Hematopoietic multipotent progenitor cell (in vitro differentiated cells): Measurements from ENCODE around the gene EXOC6. TPM values are rescaled to one million over a fixed set of nuclear protein-coding genes. Genes with fewer than 3 reads are reported as not detected.
A peak's percentile ranks its signal among the peaks of the same experiment; 100 is the strongest.
"Not testable (repeated sequence)": the region's sequence is repeated elsewhere in the genome, so short reads cannot be mapped to it uniquely, and the experiment has no call there.

ENCODE experiments used
- DNase-seq, 3 donors: peaks; one replicate each; pipeline ENCODE4 v3.0.0-alpha.2; 2011 to 2015; ENCODE audit warnings: low read depth in 2 of 3, low spot score in 2 of 3
- total RNA-seq: library from RNA; depleted of rRNA; stranded (reverse); fragments of >200 nt; gene quantifications from one replicate; pipeline ENCODE4 v1.2.3, GENCODE V29; 2012

The EXOC6 gene
- total RNA-seq, 1 donor, result 14.0 TPM

DNA sequence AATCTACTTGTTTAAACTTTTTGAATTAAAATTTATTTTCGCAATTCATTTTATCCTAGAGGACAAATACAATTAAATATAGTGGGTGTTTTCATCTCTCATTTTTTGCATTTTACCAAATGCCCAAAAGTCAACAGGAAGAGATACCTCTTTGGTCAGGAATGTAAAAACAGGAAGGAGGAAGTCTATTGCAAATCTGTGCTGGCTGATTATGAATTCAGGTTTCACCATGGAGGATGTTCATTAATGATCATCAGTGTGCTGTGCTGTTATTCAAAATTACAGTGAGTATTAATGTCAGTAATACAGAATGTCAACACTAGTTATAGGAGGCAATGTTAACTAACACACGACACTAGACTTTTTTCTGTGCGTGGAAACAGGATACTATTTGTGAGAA is 24.7 kb downstream of the EXOC6 start:
- peak in 1 of 3 donors; percentile 14 for DNase-seq

DNA sequence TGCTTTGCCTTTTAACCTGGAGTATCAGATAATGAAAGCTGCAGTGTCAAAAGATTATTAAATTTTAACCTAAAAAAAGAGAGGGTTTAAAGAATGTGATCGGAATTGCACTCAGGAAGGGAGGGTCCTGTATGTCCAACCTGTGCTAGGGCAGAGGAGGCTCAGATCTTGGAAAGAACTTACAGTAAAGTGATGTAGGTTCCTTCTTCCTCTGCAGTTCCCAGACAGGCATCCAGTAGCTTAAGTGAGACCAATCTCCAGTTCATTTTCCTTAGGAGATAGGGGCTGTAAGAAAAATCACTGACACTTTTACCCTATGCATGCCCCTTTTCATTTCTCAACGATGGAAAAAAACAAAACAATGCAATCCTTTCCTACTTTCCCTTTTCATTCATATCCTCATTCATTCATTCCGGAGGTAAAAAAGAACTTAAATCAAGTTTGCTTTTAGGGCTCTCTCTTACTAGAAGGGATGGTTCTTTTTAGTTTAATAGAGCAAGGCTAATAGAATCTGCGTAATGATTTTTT is 28.3 kb downstream of the EXOC6 start:
- no peak for DNase-seq

DNA sequence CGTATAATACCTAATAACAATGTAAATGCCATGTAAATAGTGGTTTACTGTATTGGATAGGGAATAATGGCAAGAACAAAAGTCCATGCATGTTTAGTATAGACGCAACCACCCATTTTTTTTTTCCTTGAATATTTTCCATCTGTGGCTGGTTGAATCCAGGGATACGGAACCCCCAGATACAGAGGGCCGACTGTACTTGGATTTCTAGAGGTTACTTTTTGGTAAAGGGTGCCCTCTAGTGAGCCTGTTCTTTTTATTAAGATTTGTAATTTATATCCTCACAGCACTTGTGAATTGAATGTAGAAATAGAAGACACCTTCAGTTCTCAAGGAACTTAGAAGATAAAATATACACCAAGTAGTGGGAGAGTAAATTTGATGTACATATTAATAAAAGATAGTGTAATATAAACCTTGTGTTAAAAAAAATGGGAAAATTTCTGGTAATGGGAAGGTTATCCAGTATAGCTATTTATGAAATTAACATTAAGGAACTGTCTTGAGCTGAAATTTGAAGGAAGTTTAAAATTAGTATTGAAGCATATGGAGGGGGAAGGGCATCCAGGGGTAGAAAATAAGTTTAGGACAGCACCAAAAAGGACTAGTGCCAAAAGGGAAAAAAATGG is 32.0 kb downstream of the EXOC6 start:
- DNase-seq, result peak in 2 of 3 donors; percentile 60 to 78

DNA sequence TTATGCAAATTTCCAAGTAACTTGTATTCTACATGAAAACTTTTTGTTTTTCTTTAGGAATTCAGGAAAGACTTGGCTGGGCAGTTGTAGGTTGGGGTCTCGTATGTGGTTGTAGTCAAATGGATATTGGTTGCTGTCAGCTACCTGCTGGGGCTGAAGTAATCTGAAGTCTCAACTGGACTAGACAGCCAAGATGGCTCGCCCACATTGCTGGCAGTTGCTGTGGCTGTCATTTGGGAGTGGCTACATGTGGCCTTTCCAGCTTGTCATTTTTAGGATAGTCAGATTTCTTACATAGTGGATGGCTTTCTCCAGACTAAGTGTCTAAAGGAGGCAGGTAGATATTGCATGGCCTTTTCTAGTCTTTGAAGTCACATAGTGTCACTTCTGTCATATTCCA is 32.6 kb downstream of the EXOC6 start:
- no peak for DNase-seq

DNA sequence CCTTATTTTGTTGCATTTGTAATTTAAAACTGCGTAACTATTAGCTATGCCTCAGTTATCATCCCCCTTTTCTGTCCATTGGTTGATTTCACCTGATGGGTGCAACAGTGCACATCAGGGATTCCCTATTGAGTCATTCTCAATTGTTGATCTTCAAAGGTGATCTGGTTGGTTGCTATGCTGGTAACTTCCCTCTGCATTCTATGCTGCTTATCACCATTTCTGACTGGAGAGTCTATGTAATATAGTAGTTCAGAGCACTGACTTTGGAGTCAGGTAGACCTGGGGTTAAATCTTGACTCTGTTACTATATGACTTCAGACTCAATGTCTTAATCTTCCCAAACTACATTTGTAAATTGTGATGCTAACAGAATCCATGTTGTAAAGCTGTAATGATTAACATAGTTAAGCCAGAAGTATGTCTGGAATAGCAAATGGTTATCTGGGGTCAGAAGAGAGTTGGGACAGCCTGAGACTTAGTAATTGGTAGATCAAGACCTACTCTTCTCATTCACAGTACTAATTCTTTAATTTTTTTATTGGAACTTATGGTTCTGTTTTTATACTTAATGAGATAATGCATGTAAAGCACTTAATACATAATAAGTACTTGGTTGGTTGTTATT is 38.1 kb downstream of the EXOC6 start:
- no peak for DNase-seq

DNA sequence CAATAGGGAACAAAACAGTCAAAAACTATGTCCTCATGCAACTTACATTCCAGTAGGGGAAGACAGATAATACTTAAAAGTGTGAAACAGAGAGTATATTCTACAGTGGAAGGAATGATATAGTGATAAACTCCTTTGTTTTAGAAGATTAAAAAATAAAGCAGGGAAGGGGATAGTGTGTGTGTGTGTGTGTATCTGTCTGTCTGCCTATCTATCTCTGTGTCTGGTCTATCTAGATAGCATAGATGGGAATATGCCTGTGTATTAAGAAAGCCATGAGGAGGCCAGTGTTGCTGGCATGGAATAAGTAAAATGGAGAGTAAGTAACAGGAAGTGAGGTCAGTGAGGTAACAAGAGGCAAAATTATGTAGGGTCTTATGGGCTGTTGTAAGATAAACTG is 42.2 kb downstream of the EXOC6 start:
- DNase-seq, result no peak

DNA sequence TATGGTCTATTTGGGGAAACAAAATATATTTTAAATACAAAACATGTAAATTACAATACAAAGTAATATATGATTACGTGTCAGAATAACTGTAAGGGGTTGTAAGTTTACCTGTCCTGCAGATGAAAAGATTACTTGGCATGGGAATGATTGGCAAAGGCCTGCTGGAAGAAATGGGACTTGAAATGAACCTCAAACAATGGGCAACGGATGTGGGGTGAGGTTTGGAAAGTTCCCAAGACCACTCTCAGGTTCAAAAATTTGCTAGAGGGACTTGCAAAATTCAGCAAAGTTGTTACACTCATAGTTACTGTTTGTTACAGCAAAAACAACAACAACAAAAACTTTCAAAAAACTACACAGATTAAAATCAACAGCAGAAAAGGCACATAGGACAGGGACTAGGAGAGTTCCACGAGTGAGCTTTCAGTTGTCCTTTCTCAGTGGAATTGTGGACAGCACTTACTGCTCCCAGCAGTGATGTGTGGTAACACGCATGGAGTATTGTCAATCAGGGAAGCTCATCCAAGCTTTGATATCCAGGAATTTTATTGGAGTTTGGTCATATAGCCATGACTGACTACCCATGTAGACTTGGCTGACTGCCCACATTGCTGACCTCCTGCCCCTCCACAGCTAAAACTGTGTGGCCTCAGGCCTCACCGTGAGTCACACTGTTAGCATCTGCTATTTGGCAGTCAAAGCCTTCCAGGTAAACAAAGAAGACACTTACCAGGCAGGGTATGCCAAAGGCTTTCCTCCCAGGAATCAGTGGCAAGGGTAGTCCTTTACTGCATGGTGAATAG is 43.8 kb downstream of the EXOC6 start:
- no peak for DNase-seq

DNA sequence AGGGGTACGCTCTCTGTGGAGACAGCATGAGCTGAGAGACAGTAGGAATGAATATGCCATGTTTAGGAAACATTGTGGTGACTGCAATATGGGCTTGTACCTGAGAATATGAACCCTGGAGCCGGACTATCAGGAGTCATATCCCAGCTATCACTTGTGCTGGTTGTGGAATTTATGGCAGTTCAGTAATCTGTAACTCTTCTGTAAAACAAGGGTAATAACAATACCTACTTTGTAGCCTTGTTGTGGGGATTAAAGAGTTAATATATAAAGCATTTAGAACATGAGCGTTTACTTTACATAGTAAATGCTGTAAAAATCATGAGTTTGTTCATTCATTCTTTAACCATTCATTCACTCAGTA is 44.4 kb downstream of the EXOC6 start:
- no peak for DNase-seq

DNA sequence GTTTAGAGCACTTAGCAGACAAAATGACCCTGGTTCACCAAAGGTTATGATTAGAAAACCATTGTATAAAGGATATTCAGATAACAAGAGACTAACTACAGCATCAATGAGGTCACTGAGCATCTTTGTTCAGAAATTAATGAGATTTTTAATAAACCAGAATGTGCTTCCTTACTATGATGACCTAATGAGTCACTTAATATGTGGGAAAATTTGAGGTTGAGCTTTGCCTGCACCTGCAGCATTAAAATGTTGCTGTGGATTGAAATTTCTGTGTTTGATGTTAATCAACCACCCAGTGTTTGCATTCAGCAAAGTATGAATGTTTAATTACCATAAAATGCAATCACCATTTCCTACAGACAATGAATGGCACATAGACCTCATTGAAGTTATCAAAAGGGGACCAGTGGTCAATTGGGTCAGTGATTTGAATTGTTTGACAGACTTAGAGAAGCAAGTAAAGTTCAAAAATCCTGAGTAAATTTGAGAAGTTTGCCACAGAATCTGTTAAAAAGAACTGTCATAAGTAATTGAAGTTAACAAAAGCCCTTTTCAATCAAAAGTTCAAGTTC is 45.8 kb downstream of the EXOC6 start:
- DNase-seq, result no peak

DNA sequence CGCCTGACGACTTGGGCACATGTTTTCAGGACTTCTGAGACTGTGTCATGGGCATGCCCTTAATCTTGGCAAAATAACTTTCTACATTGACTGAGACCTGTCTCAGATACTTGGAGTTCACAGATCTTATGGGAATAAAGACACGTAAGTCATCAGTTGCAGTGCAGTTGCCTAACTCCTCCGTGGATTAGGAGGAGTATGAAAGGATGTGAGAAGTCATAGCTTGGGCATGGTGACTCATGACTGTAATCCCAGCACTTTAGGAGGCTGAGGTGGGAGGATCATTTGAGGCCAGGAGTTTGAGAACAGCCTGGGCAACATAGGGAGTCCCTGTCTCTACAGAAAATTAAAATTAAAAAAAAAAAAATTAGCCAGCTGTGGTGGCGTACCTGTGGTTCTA is 49.6 kb downstream of the EXOC6 start:
- no peak for DNase-seq

DNA sequence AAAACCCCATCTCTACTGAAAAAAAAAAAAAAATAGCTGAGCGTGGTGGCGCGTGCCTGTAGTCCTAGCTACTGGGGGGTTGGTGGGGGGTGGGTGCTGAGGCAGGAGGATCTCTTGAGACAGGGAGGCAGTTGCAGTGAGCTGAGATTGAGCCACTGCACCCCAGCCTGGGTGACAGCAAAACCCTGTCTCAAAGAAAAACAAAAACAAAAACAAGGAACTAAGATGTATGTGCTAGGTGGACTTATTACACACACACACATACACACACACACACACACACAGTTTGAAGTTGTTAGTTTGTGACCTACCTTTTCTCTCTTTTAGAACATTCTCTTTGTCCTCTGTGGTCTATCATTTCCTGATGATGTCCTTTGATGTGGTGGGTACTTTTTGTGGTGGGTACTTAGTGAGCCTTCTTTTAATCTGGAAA is 53.5 kb downstream of the EXOC6 start:
- peak; percentile 5 to 23 (median 22) for DNase-seq

DNA sequence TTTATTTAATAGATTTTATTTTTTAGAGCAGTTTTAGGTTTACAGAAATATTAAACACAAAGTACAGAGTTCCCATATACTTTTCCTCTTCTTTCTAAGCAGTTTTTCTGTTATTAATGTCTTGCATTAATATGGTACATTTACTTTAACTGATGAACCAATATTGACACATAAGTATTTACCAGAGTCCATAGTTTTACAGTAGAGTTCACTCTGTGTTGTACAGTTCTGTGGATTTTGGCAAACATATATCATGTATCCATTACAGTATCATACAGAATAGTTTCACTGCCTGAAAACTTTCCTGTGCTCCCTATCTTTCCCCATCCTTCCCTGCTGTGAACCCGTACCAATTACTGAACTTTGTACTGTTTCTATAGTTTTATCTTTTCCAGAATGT is 55.3 kb downstream of the EXOC6 start:
- no peak for DNase-seq

DNA sequence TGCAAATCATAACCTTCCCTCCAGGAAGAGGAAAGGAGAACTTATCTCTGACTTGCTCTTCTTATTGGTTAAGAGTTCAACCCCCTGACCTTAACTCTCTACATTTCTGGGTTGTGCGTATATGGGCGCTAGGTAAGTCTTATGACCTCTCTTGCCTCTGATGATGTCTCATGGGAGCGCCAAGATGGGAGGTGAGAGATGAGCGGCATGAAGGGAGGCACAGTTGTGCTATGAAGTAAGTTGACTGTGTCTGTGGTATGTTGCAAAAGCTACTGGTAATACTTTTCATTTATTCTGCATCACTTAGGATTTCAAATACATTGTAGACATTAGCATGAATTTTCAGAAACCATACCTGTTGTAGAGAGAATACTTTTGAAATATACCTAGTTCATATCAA is 59.0 kb downstream of the EXOC6 start:
- no peak for DNase-seq

DNA sequence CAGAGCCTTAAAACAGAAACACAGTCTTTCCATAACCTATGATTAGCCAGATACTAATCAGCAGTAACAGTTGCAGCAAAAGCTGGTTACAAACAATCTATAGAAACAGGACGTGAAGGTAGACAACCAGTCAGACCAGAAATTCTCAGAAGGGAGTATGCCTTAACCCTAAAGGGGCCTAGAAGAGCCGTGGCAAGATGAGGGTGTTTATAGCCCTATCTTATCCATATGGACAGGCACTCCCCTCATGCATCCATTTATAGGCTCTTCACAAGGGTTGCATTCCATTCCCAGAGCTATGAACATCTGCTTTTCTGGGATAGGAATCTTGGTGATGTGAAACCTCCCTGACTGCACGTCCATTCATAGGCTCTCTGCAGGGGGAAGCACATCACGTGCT is 64.3 kb downstream of the EXOC6 start:
- DNase-seq, result not testable (repeated sequence)

DNA sequence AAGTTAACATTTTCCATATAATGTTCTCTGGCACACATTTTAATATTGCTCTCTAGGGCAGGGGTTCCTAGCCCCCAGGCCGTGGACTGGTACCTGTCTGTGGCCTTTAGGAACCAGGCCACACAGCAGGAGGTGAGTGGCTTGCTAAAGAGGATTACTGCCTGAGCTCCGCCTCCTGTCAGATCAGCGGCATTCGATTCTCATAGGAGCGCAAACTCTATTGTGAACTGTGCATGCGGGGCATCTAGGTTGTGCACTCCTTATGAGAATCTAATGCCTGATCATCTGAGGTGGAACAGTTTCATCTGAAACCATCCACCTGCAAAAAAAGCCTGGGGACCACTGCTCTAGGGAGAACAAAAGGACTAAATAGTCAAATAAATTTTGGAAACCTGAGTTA is 65.7 kb downstream of the EXOC6 start:
- DNase-seq, result no peak

DNA sequence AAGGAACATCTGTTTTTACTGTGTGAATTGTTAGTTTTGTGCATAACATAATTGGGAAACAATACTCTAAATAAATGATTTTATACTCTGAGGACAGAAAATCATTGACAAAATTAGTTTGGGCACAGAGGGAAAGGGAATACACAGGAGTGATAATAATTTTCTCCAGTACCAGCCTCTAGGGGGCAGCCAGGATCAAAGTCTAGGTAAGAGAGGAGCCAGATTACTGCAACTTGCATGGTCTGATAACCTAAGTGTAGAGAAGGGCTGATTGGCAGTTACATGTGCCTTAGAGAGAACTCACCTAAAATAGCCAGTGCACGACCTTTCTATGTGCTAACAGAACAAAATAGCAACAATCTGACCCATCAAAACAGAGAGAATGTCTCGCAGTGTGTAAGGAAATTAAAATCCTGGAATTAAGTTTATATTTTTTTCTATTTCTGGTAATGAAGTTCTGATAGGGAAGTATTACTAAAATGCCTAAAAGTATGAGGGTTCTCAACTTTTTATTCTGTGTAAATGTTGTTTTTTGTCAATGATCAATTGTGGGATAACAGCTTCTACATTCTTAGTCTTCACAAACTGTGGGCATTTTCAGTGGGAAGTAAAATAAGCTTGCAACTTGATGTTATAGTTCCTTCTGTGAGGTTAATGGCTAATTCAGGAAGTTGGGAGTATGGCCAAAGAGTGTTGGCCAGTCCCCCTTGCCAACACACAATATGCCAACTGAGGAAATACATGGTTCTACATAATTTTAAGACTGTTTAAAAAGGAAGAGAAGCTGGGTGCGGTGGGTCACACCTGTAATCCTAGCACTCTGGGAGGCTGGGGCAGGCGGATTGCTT is 66.4 kb downstream of the EXOC6 start:
- DNase-seq, result peak; percentile 7 to 54 (median 35)

DNA sequence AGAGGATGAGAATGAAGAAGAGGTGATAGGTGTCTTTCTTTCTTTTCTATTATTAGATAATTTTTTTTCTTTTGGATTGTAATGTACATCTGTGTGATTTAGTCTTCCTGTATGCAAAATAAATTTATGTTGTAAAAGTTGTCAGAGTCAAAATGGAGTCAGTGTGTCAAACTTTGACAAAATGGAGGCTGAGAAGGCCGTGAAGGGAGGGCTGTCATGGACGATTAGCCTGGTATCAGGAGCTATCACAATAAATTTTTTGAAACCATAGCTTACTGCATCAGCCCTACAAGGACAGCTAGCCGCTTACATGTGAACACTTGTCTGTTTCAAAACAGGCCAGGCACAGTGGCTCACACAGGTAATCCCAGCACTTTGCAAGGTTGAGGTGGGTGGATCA is 67.6 kb downstream of the EXOC6 start:
- DNase-seq, result no peak

DNA sequence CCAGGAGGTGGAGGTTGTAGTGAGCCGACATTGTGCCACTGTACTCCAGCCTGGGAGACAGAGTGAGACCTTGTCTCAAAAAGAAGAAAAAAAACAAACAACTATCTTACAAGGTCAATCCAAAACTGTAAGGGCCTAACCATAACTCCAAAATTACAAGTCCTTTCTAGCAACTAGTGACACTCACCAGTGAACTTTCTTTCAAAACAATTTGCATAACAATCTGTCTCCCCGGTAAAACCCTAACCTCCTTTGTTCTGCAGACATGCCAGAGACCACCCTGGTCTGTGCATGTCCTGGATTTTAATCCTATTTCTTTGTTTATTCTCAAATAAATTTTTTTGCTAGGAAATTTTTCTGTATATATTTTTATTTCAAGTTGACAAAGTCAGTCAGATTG is 68.1 kb downstream of the EXOC6 start:
- DNase-seq, result no peak

DNA sequence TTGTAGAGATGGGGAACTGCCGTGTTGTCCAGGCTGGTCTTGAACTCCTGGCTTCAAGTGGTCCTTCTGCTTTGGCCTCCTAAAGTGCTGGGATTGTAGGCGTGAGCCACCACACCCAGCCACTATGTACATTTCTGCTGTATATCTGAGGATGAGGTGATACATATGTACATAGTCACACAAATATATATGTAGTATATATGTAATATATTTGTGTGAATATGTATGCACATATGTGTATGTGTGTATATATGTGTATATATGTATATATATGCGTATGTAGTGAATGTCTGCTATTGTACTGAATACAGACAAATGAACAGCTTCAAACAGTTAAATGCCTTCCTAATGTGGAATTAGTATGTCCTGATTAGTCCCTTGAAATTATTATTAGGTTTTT is 70.3 kb downstream of the EXOC6 start:
- no peak for DNase-seq

DNA sequence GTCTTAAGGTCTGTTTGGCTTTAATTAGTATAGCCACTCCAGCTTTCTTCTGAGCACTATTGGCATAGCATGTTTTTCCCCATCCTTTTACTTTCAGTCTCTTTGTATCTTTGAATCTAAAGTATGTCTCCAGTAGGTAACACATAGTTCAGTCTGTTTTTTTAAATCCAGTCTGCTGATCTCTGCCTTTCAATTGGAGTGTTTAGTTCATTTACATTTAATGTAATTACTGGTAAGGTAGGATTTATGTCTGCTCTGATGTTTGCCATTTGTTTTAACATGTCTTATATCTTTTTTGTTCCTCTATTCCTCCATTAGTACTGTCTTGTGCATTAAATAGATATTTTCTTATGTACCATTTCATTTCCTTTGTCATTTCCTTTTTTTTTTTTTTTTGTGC is 72.5 kb downstream of the EXOC6 start:
- no peak for DNase-seq

DNA sequence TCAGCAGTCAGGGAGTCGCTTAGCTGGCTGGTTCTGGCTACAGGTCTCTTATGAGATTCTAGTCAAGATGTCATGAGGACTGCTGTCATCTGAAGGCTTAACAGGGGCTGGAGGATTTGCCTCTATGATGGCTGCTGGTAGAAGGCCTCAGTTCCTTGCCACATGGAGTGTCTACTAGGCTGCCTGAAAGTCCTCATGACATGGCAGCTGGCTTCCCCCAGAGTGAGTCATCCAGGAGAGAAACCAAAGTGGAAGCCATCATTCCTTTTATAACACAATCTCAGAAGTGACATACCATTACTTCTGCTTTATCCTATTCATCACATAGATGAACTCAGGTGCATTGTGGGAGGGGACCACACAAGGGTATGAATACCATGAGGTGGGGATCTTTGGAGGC is 75.1 kb downstream of the EXOC6 start:
- DNase-seq, result no peak
